Fibroblast of pulmonary artery (primary cell): Measurements from ENCODE around the gene CEP68.

ENCODE experiments used
- DNase-seq: peaks from one replicate; pipeline ENCODE4 v3.0.0-alpha.2; 2010; ENCODE audit warnings: low read depth
- H3K4me3 ChIP-seq: replicated peaks from 2 replicates; pipeline ENCODE4 v1.5.1; 2011; ENCODE audit warnings: low read depth, mild to moderate bottlenecking, control low read depth, low read length, moderate library complexity
- CTCF ChIP-seq: IDR thresholded peaks from 2 replicates; pipeline ENCODE4 v1.5.1; 2011; ENCODE audit warnings: mild to moderate bottlenecking, control low read depth, low read length, inconsistent platforms; ENCODE audit errors: missing control alignments

CEP68 gene

GRCh38 chr2:65040400-65041261, 15.6 kb upstream of the CEP68 start:
- TF ChIP-seq CTCF, result peak; percentile 96
- peak overlapping the region; percentile 27 for H3K4me3 ChIP-seq
- DNase-seq, result peak; percentile 93

GRCh38 chr2:65043001-65043400, 13.2 kb upstream of the CEP68 start:
- no peak for DNase-seq

GRCh38 chr2:65044097-65044735, 12.0 kb upstream of the CEP68 start:
- no peak overlapping the region for H3K4me3 ChIP-seq
- no peak for DNase-seq
- TF ChIP-seq CTCF, result no peak

More at GRCh38 chr2:65043001-65043400, 13.2 kb upstream of the CEP68 start:
- no peak overlapping the region for H3K4me3 ChIP-seq
- no peak for TF ChIP-seq CTCF

GRCh38 chr2:65045651-65046050, 10.6 kb upstream of the CEP68 start:
- no peak overlapping the region for H3K4me3 ChIP-seq
- no peak for TF ChIP-seq CTCF
- no peak for DNase-seq

GRCh38 chr2:65046633-65047407, 9.4 kb upstream of the CEP68 start:
- DNase-seq, result no peak
- TF ChIP-seq CTCF, result no peak
- H3K4me3 ChIP-seq, result no peak overlapping the region

GRCh38 chr2:65049010-65049639, 7.1 kb upstream of the CEP68 start:
- no peak for DNase-seq
- TF ChIP-seq CTCF, result no peak
- H3K4me3 ChIP-seq, result no peak overlapping the region
